Limb (tissue), 2 donors: ENCODE results near the gene AKR1A1.

Source experiments
- DNase-seq, 2 donors: peaks; one replicate each; pipeline ENCODE4 v3.0.0-alpha.2; 2016; ENCODE audit errors: extremely low spot score in 2 of 2

AKR1A1 gene

GRCh38 chr1:45615885-45616284 lies 65.3 kb downstream of the AKR1A1 start:
- no peak for DNase-seq

DNA sequence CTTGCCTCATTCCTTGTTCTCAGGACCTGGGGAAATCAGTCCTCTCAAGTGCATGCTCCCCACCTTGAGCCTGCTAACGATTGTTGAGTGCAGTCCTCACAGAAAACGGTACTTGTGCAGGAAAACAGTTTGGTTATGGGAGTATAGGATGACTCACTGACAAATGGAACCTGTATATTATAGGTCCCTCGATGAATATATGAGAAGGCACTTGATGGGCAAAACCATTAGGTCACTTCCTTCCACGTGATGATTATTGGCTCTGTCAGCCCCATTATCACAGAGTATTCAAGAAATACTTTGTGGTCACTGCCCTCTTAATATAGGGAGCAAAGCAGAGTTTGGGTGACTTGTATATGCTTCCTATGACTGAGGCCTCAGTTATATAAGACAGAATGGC lies 67.0 kb downstream of the AKR1A1 start:
- DNase-seq: no peak

GRCh38 chr1:45619149-45619921 lies 68.7 kb downstream of the AKR1A1 start:
- no peak for DNase-seq
